ENCODE data around the gene TCL1B. TPM values are rescaled to one million over a fixed set of nuclear protein-coding genes. Genes with fewer than 3 reads are reported as not detected.

The TCL1B gene
- total RNA-seq, 2 experiments from 2014 or later: not detected

DNA sequence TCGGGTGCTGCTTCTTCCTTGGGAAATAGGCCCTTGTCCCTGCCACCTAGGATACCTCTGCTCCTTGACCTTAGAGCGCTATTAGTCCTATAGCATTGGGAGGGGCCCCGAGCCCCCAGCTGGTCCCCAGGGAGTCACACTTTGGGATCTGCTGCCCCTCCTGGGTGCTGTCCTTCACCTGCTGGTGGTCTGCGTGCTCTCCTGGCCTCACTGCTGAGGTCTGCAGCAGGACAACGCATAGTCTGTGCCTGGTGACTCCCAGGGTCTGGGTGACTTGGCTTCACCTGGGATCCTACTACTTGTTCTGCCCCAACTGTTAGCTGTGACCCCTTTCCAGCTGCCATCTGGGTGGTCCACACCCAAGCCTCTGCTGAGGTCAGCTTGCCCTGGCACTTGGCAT, 8.8 kb downstream of the TCL1B start:
- no peak for TF ChIP-seq CTCF (IDR thresholded peaks at IDR 0.05)
- no peak for DNase-seq
- H3K4me1 Mint-ChIP-seq (ENCODE audit: low read depth): no peaks in the 10 kb centered on the region
- intact Hi-C loops (cut with DNase I, micrococcal nuclease): no loop called here
- H3K4me1 ChIP-seq (ENCODE audit: insufficient read depth, low read length): no peaks in the 10 kb centered on the region
- H3K9me3 Mint-ChIP-seq: no peaks in the 10 kb centered on the region
- POLR2A ChIA-PET: no interaction called here
- no peak overlapping the region for H3K27ac Mint-ChIP-seq
- H3K4me3 Mint-ChIP-seq: no peak overlapping the region
- no peaks in the 10 kb centered on the region for H3K36me3 ChIP-seq (ENCODE audit: insufficient read depth, low read length)
- CTCF ChIA-PET: interaction anchor here (0.7 kb wide), 1 partner anchor 9 kb away, joined by 3 read pairs; no protein-coding TSS in a partner anchor
- no peak overlapping the region for H3K4me3 ChIP-seq (ENCODE audit: low read length)
- no peaks in the 10 kb centered on the region for H3K36me3 Mint-ChIP-seq (ENCODE audit: low read depth)
- H3K9me3 ChIP-seq (ENCODE audit: control insufficient read depth in 1 of 2, insufficient read depth in 1 of 2, low read length in 2 of 2): peaks cover 0 to 4% of the 10 kb centered on the region in 2 experiments
- no peak overlapping the region for H3K27ac ChIP-seq (ENCODE audit: low read depth in 1 of 2, low read length in 2 of 2)
- H3K27me3 Mint-ChIP-seq: peaks cover 68% of the 10 kb centered on the region
- H3K27me3 ChIP-seq (ENCODE audit: control insufficient read depth in 1 of 2, insufficient read depth in 2 of 2, low read length in 2 of 2): peaks cover 0 to 2% of the 10 kb centered on the region in 2 experiments
- ATAC-seq (ENCODE audit: poor library complexity): no peak

DNA sequence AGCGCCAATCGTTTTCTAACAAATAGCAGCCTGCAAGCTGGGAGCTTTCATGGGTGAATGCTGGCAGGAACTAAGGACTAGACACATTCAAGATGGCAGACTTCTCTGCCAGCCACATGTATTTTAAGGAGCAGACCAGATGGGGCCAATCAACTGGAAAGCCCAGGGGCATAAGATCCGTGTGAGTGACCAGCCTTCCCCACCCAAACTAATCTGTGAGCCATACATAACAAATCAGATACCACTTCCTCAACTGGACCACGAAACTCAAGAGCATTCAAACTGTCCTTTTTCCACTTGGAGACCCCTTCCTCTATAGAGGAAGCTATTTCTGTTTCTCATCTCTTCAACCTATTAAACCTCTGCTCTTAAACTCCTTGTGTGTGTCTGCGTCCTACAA, 9.7 kb downstream of the TCL1B start:
- Mint-ChIP-seq H3K36me3 (ENCODE audit: low read depth) (no peaks in the 10 kb centered on the region), H3K4me3 (no peak overlapping the region), H3K27ac (no peak overlapping the region), H3K4me1 (ENCODE audit: low read depth) (no peaks in the 10 kb centered on the region), H3K9me3 (no peaks in the 10 kb centered on the region), H3K27me3 (peaks cover 71% of the 10 kb centered on the region)
- CTCF ChIA-PET: no interaction called here
- no peak overlapping the region for H3K4me3 ChIP-seq (ENCODE audit: low read length)
- H3K4me1 ChIP-seq (ENCODE audit: insufficient read depth, low read length): no peaks in the 10 kb centered on the region
- H3K27ac ChIP-seq (ENCODE audit: low read depth in 1 of 2, low read length in 2 of 2): no peak overlapping the region
- intact Hi-C loops (cut with DNase I, micrococcal nuclease): no loop called here
- peaks cover 0 to 2% of the 10 kb centered on the region in 2 experiments for H3K27me3 ChIP-seq (ENCODE audit: control insufficient read depth in 1 of 2, insufficient read depth in 2 of 2, low read length in 2 of 2)
- no peak for TF ChIP-seq CTCF (IDR thresholded peaks at IDR 0.05)
- H3K9me3 ChIP-seq (ENCODE audit: control insufficient read depth in 1 of 2, insufficient read depth in 1 of 2, low read length in 2 of 2): peaks cover 0 to 4% of the 10 kb centered on the region in 2 experiments
- POLR2A ChIA-PET: no interaction called here
- H3K36me3 ChIP-seq (ENCODE audit: insufficient read depth, low read length): no peaks in the 10 kb centered on the region
- ATAC-seq (ENCODE audit: poor library complexity) (no peak), DNase-seq (no peak)

- CTCF ChIA-PET: no interaction called here
- intact Hi-C loops (cut with DNase I, micrococcal nuclease): no loop called here
- no peaks in the 10 kb centered on the region for H3K36me3 Mint-ChIP-seq (ENCODE audit: low read depth)
- no peak for TF ChIP-seq CTCF (IDR thresholded peaks at IDR 0.05)
- H3K27me3 Mint-ChIP-seq: peaks cover 67% of the 10 kb centered on the region
- no peaks in the 10 kb centered on the region for H3K4me1 Mint-ChIP-seq (ENCODE audit: low read depth)
- H3K9me3 ChIP-seq (ENCODE audit: control insufficient read depth in 1 of 2, insufficient read depth in 1 of 2, low read length in 2 of 2): peaks cover 0 to 4% of the 10 kb centered on the region in 2 experiments
- H3K27ac Mint-ChIP-seq: no peak overlapping the region
- H3K27ac ChIP-seq (ENCODE audit: low read depth in 1 of 2, low read length in 2 of 2): no peak overlapping the region
- H3K4me3 ChIP-seq (ENCODE audit: low read length): no peak overlapping the region
- no peaks in the 10 kb centered on the region for H3K4me1 ChIP-seq (ENCODE audit: insufficient read depth, low read length)
- H3K36me3 ChIP-seq (ENCODE audit: insufficient read depth, low read length): no peaks in the 10 kb centered on the region
- no peak for DNase-seq
- POLR2A ChIA-PET: no interaction called here
- peaks cover 0 to 2% of the 10 kb centered on the region in 2 experiments for H3K27me3 ChIP-seq (ENCODE audit: control insufficient read depth in 1 of 2, insufficient read depth in 2 of 2, low read length in 2 of 2)
- H3K4me3 Mint-ChIP-seq: no peak overlapping the region
- no peak for ATAC-seq (ENCODE audit: poor library complexity)
- no peaks in the 10 kb centered on the region for H3K9me3 Mint-ChIP-seq
These were observed 10.5 kb downstream of the TCL1B start for GRCh38 chr14:95696741-95697140.

Data from CD4-positive, alpha-beta T cell (primary cell).